GM19328 (cell line): ENCODE data around the gene TSPYL6.

Experiments used
- ATAC-seq: cut with Tn5 transposase; IDR thresholded peaks from one replicate; pipeline ENCODE4 v1.9.1; 2021; ENCODE audit warnings: mild to moderate bottlenecking, moderate library complexity; ENCODE audit not compliant: unreplicated experiment

Gene TSPYL6

GRCh38 chr2:54259413-54260240 lies 3.6 kb upstream of the TSPYL6 start:
- ATAC-seq, result no peak

DNA sequence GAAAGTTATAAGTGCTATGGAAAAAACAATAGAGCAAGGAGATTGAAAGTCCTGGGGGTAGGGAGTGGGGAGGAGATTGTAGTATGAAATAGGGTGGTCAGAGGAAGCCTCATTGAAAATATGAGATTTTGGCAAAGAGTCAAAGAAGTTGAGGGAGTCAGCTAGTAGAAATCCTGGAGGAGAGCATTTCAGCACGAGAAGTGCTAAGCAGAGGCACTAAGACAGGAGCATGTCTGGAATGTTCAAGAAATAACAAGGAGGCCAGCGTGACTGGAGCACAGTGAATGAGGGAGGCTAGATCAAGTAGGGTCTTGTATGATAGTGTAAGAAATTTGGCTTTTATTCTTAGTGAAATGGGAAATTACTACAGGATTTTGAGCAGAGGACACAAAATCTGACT lies 2.1 kb upstream of the TSPYL6 start:
- no peak for ATAC-seq

GRCh38 chr2:54255230-54256090 lies 569 bp downstream of the TSPYL6 start:
- no peak for ATAC-seq

DNA sequence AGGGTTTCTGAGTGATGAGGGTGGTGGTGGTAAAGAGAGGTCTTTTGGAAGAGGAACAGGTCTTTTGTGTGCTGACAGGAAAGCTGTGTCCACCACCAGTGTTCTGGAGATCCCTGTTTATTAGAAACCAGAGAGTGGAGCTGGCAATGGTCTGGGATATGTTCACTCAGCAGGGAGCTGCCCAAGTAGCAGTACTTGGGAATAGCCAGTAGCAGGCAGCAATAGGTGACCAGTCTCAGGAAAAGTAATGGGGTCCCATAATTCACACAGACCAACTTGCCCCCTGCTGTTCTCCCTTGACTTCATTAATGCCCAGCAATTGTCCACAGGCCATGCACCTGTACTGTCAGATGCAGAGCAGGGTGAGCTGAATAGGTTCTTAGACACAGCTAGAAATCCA lies 1.8 kb downstream of the TSPYL6 start:
- ATAC-seq, result no peak

GRCh38 chr2:54249629-54250028 lies 6.4 kb downstream of the TSPYL6 start:
- ATAC-seq, result no peak

- ATAC-seq, result no peak
Measured at GRCh38 chr2:54247115-54247514, 8.9 kb downstream of the TSPYL6 start.

DNA sequence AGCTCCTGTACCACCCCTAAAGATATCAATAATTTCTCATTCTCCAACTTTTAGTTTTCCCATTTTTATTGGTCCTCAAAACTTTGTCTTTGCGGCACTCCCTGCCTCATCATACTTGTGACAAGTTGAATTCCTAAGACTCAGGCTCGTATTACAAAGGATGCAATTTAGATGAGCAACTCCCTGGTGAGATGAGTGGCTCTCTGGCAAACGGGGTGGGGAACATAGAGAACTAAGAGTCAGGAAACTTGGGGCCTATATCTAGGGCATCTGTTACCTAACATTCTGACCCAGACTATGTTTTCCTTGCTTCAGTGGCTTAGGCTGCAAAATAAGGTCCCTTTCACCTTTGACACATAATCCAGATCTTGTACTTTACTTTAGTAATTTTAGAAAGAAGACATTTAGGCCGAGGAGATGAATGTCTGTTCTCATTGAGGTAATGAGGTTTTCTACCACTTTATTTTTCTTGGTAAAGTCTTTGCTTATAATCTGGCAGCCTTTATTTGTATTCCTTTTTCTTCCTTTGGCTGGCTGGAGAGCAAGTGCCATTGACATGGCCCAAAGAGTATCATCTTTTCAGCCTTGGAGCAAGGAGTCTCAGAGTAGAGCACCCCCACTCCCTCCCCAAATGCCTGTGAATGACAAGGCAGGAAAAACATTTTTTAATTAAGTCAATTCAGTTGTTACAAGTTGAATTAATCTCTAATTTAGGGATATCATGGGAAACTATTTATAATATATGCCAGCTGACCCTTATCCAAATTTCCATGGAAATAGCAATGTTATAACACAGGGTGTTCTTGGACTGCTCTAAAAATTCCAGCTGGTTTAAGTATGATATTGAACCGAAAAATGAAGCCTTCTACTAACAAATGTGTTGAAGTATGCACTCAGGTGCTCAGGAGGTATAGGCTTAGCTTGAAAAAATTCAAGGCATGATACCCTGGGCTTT lies 15.2 kb downstream of the TSPYL6 start:
- no peak for ATAC-seq

- no peak for ATAC-seq
Measured at GRCh38 chr2:54239427-54239826, 16.6 kb downstream of the TSPYL6 start.

GRCh38 chr2:54237428-54237827 lies 18.6 kb downstream of the TSPYL6 start:
- no peak for ATAC-seq

DNA sequence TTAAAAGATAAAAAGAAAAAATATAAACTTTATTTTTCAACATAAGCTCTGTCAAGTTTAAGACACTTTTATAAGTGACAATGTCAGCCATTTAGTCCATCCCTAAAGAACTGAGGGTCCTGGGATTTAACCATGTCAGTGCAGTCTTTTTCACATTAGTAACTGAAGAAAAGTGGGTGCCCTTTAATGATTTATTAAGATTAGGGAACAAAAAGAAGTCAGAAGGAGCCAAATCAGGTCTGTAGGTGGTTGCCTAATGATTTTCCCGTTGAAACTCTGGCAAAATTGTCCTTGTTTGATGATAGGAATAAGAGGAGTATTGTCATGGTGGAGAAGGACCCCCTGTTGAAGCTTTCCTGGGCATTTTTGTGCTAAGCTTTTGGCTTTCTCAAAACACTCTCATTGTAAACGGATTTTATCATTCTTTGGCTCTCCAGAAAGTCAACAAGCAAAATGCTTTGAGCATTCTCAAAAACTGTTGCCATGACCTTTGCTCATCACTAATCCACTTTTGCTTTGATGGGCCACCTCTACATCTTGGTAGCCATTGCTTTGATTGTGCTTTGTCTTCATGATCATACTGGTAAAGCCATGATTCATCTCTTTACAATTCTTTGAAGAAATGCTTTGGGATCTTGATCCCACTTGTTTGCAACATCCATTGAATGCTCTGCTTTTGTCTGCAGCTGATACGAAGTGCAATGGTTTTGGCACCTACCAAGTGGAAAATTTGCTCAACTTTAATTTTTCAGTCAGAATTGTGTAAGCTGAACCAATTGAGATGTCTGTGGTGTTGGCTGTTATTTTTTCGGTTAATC lies 22.0 kb downstream of the TSPYL6 start:
- no peak for ATAC-seq

- ATAC-seq, result no peak
Measured at GRCh38 chr2:54228945-54229344, 27.1 kb downstream of the TSPYL6 start.

GRCh38 chr2:54227798-54228197 lies 28.2 kb downstream of the TSPYL6 start:
- no peak for ATAC-seq

GRCh38 chr2:54226260-54226659 lies 29.8 kb downstream of the TSPYL6 start:
- ATAC-seq, result no peak

- no peak for ATAC-seq
Measured at GRCh38 chr2:54224997-54225396, 31.0 kb downstream of the TSPYL6 start.

- ATAC-seq, result no peak
Measured at GRCh38 chr2:54213082-54213481, 42.9 kb downstream of the TSPYL6 start.

DNA sequence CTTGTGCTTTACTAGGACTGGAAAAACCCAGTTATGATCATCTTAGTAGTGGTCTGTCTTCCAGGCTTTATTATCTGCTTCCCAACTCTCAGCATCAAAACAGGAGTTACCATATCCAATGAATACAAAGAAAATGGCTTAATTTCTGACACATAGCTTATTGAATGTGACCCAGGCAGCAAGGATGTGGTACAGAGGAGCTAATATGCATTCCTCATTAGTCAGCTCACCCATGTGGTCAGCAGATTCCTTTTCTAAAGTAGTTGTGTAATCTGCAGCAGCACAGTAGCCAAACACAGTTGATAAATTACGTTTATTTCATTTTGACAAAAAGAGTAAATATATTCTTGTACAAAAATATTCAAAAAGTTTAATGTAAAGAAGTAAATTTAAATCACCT lies 43.6 kb downstream of the TSPYL6 start:
- ATAC-seq, result no peak

GRCh38 chr2:54209379-54209778 lies 46.6 kb downstream of the TSPYL6 start:
- no peak for ATAC-seq

DNA sequence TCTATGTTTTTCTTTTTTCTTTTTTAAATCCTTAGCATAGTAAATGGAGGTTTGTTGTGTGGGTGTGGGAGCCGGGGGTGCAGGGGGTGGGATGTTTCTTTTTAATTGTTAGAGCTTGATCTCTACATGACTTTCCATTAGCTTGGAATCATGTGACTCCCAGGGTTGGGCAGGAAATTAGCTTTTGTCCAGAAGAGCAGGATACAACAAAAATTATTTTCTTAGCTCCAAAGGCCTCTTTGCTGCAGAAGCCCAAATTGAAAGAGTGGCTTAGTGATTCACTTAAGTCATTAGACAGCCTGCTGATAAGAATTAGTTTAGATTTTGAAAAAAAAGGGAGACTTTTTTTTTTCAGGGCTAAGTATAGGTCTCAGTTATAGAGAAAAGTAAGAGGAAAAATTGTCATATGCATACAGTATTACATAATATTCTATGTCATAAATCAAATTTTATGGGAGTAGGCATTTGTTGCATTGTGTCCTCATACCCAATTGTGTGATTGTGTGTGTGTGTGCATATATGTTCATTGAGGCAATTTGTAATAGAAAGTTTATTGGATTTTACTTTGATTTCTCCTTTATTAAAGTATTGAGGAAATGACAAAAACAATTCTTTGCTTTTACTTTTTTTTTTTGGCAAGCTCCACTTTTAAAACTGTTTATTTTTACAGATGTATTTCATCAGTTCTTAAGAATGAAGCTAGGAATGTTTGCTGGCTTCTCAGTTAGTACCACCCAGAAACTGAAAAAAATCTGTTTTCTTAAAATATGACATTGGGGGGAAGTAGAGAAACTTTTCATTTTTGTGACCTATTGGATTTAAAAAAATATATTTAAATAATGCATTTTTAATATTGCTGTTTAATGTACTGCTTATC lies 47.4 kb downstream of the TSPYL6 start:
- ATAC-seq, result no peak

DNA sequence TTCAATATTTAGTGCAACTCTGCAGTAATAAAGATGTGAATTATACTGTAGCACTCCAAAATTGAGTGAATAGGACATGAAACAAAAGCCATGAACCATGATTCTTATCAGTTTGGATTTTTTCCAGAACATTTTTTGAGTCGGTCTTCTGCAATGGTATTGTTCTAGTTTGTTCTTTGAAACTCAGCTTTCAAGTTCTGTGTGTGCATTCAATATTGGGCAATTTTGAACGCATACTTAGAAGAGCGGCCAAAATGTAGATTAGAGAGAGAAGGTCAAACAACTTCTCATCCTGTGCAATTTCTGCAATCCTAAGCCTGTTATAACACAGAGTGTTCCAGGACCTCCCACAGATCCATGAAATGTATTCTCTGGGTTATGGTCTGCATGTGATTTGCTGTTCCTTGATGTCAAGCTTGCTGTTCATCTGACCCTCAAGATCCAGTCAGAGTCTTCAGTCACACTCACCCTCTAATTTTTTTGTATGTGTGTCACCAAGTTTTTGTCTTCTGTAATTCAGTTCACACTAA lies 48.3 kb downstream of the TSPYL6 start:
- ATAC-seq, result no peak
